HG03066 (cell line): ENCODE data around the gene SLC44A4.

ENCODE experiments used
- ATAC-seq: cut with Tn5 transposase; IDR thresholded peaks from one replicate; pipeline ENCODE4 v1.9.1; 2021; ENCODE audit warnings: low read depth; ENCODE audit not compliant: unreplicated experiment

SLC44A4 gene

DNA sequence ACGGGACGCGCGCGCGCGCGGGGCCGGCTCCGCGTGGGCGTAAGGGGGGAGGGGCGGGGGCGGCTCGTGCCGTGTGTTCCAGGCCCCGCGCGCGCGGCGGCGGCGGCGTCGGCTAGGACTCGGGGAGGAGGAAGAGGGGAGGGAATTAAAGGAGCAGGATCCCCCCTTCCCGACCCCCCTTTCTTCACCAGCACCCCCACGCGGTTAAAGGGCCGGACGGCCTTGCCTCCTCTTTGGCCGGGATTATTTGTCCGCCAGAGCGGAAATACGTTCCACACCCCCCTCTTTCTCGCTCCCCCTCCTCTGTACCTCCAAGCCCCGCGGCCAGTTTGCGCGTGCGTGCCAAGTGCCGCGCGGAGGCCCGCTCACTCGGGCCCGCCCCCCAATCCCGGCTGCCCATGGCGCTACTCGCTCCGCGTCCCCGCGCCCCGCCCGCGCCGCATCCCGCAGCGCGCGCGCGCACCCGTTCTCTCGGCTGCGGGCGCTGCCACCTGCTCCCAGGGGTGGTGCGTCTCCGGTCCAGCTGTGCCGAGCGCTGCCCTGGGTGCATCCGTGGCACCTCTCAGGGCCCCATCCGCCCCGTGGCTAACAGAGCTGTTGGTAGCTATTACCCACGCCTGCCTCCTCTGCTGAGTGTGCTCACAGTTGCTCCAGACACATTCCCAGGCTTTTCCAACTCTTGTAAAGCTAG is 23.3 kb upstream of the SLC44A4 start, which contains the start of gene ZBTB12:
Gene ZBTB12 (minus strand): TSS at position 134 of the 691 bp plus-strand sequence. CDS start 781 bp downstream, outside the sequence.
- ATAC-seq: peak; percentile 44

DNA sequence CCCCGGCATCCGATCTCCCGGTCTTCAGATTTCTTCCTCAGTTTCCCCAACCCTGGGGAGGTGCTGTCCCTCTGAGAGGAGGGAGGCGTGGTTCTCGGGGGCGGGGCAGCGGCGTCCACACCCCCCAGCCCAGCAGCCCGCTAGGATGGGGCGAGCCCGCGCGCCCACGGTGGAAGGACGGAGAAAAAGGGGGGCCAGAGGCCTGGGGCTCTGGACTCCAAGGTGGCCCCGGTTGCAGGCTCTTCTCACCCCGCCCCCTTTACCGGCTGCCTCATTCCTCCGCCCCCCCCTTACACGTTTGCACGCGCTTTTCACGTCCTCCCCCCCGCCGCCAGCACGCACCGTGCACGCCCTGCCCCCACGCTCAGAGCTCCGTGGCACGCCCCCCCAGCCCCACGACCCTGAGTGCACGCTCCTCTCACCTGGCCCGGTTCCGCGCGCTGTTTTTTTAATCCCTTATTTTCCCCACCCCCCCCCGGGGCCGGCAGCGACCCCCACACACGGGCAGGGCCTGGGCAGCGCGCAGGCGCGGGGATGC is 22.7 kb upstream of the SLC44A4 start:
- ATAC-seq: no peak

- ATAC-seq: no peak
Observed at GRCh38 chr6:31900917-31901414, 22.2 kb upstream of the SLC44A4 start.

GRCh38 chr6:31899882-31900722 is 21.3 kb upstream of the SLC44A4 start:
- ATAC-seq: no peak

DNA sequence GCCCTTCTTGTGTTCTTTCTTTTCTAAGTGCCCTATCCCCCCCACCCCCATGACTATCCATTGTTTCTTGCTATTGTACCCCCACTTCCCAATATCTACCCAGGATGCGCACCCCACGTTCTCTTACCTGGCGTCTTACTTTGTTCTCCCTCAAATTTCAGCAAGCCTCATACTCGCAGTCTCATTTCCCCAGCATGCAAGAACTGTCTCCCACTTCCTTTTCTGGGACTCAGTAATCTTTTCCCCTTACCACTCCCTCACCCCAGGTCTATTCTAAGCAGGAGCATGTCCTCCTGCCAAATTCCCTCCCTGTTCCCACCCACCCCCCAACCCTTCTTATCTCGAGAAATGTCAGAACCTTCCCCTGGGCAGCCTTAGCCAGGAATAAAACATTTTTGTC is 20.4 kb upstream of the SLC44A4 start:
- ATAC-seq: no peak

- ATAC-seq: no peak
Observed at GRCh38 chr6:31898383-31899011, 19.7 kb upstream of the SLC44A4 start.

DNA sequence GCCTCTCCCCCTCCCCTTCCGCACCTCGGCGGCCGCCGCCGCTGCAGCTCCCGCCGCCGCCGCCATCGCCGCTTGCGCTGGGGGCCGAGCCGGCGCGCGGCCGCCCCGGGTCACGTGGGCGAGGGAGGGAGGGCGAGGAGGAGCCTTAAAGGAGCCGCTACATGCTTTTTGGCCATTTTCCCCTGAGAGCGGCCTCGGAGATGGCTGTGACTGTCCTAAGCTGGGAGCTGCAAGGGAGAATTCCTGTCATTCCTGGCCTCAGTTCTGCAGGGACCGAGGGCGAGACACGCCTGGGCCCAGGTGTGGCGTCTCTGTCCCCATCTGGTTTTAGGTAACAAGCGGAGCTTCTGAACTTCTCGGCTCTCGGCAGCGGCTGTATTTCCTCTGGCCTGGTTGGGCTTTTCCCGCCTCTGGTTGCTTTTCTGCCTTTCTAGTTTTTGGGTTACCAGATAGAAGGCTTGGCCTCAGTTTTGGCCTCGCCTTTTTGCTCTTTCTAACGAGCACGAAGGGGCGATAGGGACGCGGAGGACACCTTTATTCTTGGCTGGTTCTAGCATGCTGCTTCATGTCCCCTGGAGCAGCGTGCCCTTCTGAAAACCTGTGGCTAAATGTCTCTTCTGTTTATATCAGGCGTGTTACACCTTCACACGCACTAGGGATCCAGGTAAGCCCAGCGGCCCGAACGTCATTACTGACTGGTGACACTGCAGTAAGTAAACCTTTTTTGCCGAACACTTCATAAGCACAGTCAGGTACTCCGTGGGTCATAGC is 19.0 kb upstream of the SLC44A4 start, which contains the start of gene EHMT2:
Gene EHMT2 (minus strand): TSS at position 87 of the 771 bp plus-strand sequence. CDS start 21 bp downstream, at position 66.
- peak; percentile 47 for ATAC-seq

GRCh38 chr6:31896856-31897611 is 18.2 kb upstream of the SLC44A4 start:
- no peak for ATAC-seq

GRCh38 chr6:31896493-31896855 is 17.7 kb upstream of the SLC44A4 start:
- ATAC-seq: no peak

DNA sequence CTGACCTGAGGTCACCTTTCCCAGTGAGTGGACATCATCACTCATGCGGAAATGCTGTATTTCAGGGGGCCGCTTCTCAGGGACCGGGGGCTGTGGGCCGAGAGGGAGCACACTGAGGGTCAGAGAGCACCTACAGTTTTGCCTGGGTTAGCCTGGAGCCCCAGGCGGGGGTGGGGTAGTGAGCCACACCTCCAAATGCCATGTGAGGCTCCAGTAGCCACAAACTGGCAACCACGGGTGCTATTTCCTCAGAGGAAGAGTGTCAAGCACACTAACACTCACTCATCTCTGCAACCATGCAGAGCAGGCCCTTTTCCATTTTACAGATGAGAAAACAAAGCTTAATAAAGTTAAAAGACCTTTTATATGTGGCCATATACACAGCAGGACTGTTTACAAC is 14.0 kb upstream of the SLC44A4 start:
- ATAC-seq: no peak

- ATAC-seq: no peak
Observed at GRCh38 chr6:31889331-31889972, 10.7 kb upstream of the SLC44A4 start.

- ATAC-seq: no peak
Observed at GRCh38 chr6:31888276-31889258, 9.8 kb upstream of the SLC44A4 start.

- no peak for ATAC-seq
Observed at GRCh38 chr6:31887173-31888007, 8.6 kb upstream of the SLC44A4 start.

- no peak for ATAC-seq
Observed at GRCh38 chr6:31886541-31886991, 7.8 kb upstream of the SLC44A4 start.

- ATAC-seq: no peak
Observed at GRCh38 chr6:31884528-31885035, 5.8 kb upstream of the SLC44A4 start.

GRCh38 chr6:31883676-31884075 is 4.9 kb upstream of the SLC44A4 start:
- no peak for ATAC-seq

- ATAC-seq: no peak
Observed at GRCh38 chr6:31882344-31882743, 3.5 kb upstream of the SLC44A4 start.
